HCT116 (cell line): ENCODE measurements around the gene AAK1. TPM values are rescaled to one million over a fixed set of nuclear protein-coding genes. Genes with fewer than 3 reads are reported as not detected.

Experiments used
- ATAC-seq: fragments of 200-7000 bp; cut with Tn5 transposase; 2 replicates; pipeline ENCODE4 v1.9.1; 2020; ENCODE audit warnings: mild to moderate bottlenecking, moderate library complexity
- BruUV-seq: library from RNA; stranded (reverse); fragments of 400-500 nt; replicated peaks from 2 replicates; lab custom pipeline; 2021; lab: Mats Ljungman, UMichigan
- CTCF ChIA-PET: fragments of 300-600 bp; sonication (Branson Sonifier 250); formaldehyde crosslinking; loops from one replicate; lab custom pipeline; 2021; ENCODE audit warnings: antibody characterized with exemption; lab: Charles Lee
- POLR2A ChIA-PET: fragments of 300-600, 350-600 bp; sonication (Branson Sonifier 250); formaldehyde crosslinking; loops from one replicate; lab custom pipeline; 2021; ENCODE audit warnings: antibody characterized with exemption; lab: Charles Lee
- RAD21 ChIA-PET, 2 experiments: fragments of 300-600 bp; sonication (Branson Sonifier 250); formaldehyde crosslinking; loops; one replicate each; lab custom pipeline; 2023; ENCODE audit warnings: low total read pairs in 2 of 2; ENCODE audit not compliant: uncharacterized antibody in 2 of 2, unreplicated experiment in 2 of 2, low non-redundant PET in 1 of 2; lab: Charles Lee
- DNase-seq: peaks from one replicate; pipeline ENCODE4 v3.0.0-alpha.2; 2010; ENCODE audit warnings: low read depth, low spot score
- H2AFZ ChIP-seq: fragments of 200-600 bp; shearing (Covaris generic), sonication (generic); 2 replicates; pipeline ENCODE4 v1.6.1; 2017; ENCODE audit warnings: low read depth, mixed run types, mixed read lengths, antibody characterized with exemption, low read length; ENCODE audit not compliant: poor library complexity, severe bottlenecking
- H3K27ac ChIP-seq: 2 replicates; pipeline ENCODE4 v1.5.1; 2012; ENCODE audit warnings: low read depth, low read length
- H3K27me3 ChIP-seq: fragments of 200-600 bp; sonication (generic); 2 replicates; pipeline ENCODE4 v1.6.1; 2016; ENCODE audit warnings: mixed run types, low read length, mixed read lengths; ENCODE audit not compliant: insufficient read depth
- H3K36me3 ChIP-seq, 2 experiments: fragments of 200-500 bp in 1 of 2; fragments of 200-600 bp in 1 of 2; sonication (Bioruptor generic) in 1 of 2; sonication (generic) in 1 of 2; 2 replicates each; pipeline versions ENCODE4 v1.5.1 to v1.6.1; 2014 to 2016; ENCODE audit warnings: low read length in 2 of 2, inconsistent platforms in 1 of 2, mixed read lengths in 1 of 2, mixed run types in 1 of 2; ENCODE audit not compliant: insufficient read depth in 2 of 2, control insufficient read depth in 1 of 2
- H3K4me1 ChIP-seq, 2 experiments: fragments of 200-600 bp in 1 of 2; sonication (generic) in 1 of 2; 2 replicates each; pipeline versions ENCODE4 v1.5.1 to v1.6.1; 2012 to 2017; ENCODE audit warnings: low read length in 2 of 2, inconsistent platforms in 1 of 2, mild to moderate bottlenecking in 1 of 2, mixed read lengths in 1 of 2, mixed run types in 1 of 2, moderate library complexity in 1 of 2; ENCODE audit not compliant: insufficient read depth in 2 of 2, control insufficient read depth in 1 of 2
- H3K4me2 ChIP-seq: fragments of 200-600 bp; sonication (generic); 2 replicates; pipeline ENCODE4 v1.6.1; 2017; ENCODE audit warnings: mixed run types, low read length, mixed read lengths
- H3K4me3 ChIP-seq, 2 experiments: fragments of 200-600 bp in 1 of 2; sonication (generic) in 1 of 2; replicated peaks in 1 of 2; 2 replicates each; pipeline ENCODE4 v1.5.1; 2011 to 2016; ENCODE audit warnings: low read length in 2 of 2, control low read depth in 1 of 2, low read depth in 1 of 2, mild to moderate bottlenecking in 1 of 2, mixed read lengths in 1 of 2, mixed run types in 1 of 2
- H3K79me2 ChIP-seq: fragments of 200-600 bp; sonication (generic); 2 replicates; pipeline ENCODE4 v1.6.1; 2017; ENCODE audit warnings: mild to moderate bottlenecking, mixed run types, low read length, moderate library complexity, mixed read lengths; ENCODE audit not compliant: insufficient read depth
- H3K9ac ChIP-seq: fragments of 200-600 bp; sonication (generic); 2 replicates; pipeline ENCODE4 v1.6.1; 2016; ENCODE audit warnings: low read length, mixed read lengths
- H3K9me2 ChIP-seq: fragments of 200-600 bp; sonication (generic), shearing (Covaris generic); 2 replicates; pipeline ENCODE4 v1.6.1; 2017; ENCODE audit warnings: mixed run types, mild to moderate bottlenecking, moderate library complexity; ENCODE audit not compliant: insufficient read depth
- H3K9me3 ChIP-seq, 2 experiments: fragments of 200-500 bp in 1 of 2; fragments of 200-600 bp in 1 of 2; sonication (Bioruptor generic) in 1 of 2; sonication (generic) in 1 of 2; 2 replicates each; pipeline ENCODE4 v1.6.1; 2014 to 2017; ENCODE audit warnings: low read length in 2 of 2, mixed read lengths in 2 of 2, inconsistent platforms in 1 of 2, low read depth in 1 of 2, mild to moderate bottlenecking in 1 of 2, mixed run types in 1 of 2, moderate library complexity in 1 of 2; ENCODE audit not compliant: control insufficient read depth in 1 of 2, insufficient read depth in 1 of 2
- H4K20me1 ChIP-seq: fragments of 200-600 bp; sonication (generic), shearing (Covaris generic); 2 replicates; pipeline ENCODE4 v1.6.1; 2017; ENCODE audit warnings: mixed run types, mild to moderate bottlenecking, moderate library complexity; ENCODE audit not compliant: insufficient read depth
- ATF3 ChIP-seq: IDR thresholded peaks from 2 replicates; pipeline ENCODE4 v1.6.1; 2012
- CTCF ChIP-seq, 3 experiments: fragments of 200-600 bp in 1 of 3; sonication (generic) in 1 of 3; IDR thresholded peaks in 2 of 3; conservative IDR thresholded peaks in 1 of 3; 2 replicates each; pipeline ENCODE4 v1.5.1; 2012 to 2017; ENCODE audit warnings: low read depth in 2 of 3, low read length in 2 of 3, antibody characterized with exemption in 1 of 3, borderline replicate concordance in 1 of 3, control low read depth in 1 of 3, mild to moderate bottlenecking in 1 of 3, mixed read lengths in 1 of 3, mixed run types in 1 of 3, moderate library complexity in 1 of 3; ENCODE audit not compliant: insufficient read depth in 1 of 3
- EGR1 ChIP-seq: IDR thresholded peaks from 2 replicates; pipeline ENCODE4 v1.6.1; 2012; ENCODE audit warnings: low read depth
- ELF1 ChIP-seq: IDR thresholded peaks from 2 replicates; pipeline ENCODE4 v1.6.1; 2012; ENCODE audit warnings: low read depth, borderline replicate concordance
- EZH2phosphoT487 ChIP-seq: fragments of 200-600 bp; IDR thresholded peaks from 2 replicates; pipeline ENCODE4 v1.6.1; 2018; ENCODE audit warnings: antibody characterized with exemption, borderline replicate concordance
- MAX ChIP-seq: IDR thresholded peaks from 2 replicates; pipeline ENCODE4 v1.6.1; 2012
- POLR2A ChIP-seq: IDR thresholded peaks from 2 replicates; pipeline ENCODE4 v1.7.0; 2011; ENCODE audit warnings: borderline replicate concordance; ENCODE audit not compliant: insufficient read depth, insufficient read length; ENCODE audit errors: extremely low read depth
- RAD21 ChIP-seq: IDR thresholded peaks from 2 replicates; pipeline ENCODE4 v1.6.1; 2012; ENCODE audit warnings: low read depth, mild to moderate bottlenecking
- SIN3A ChIP-seq: IDR thresholded peaks from 2 replicates; pipeline ENCODE4 v1.6.1; 2012; ENCODE audit warnings: low read depth
- SP1 ChIP-seq: IDR thresholded peaks from 2 replicates; pipeline ENCODE4 v1.6.1; 2012; ENCODE audit warnings: low read depth
- intact Hi-C: fragments of 100-400 bp; cut with micrococcal nuclease; formaldehyde crosslinking; loops from 2 replicates; pipeline ENCODE4 v1.10.0; 2022
- total RNA-seq: library from RNA; stranded (reverse); gene quantifications from one replicate; pipeline ENCODE4 v1.2.1, GENCODE V29; 2021; ENCODE audit not compliant: unreplicated experiment

The AAK1 gene
- total RNA-seq, 1 experiment from 2014 or later, result 32.0 TPM

GRCh38 chr2:69682525-69682924 is 39.0 kb upstream of the AAK1 start:
- CTCF ChIA-PET, result no interaction called here
- Histone ChIP-seq H3K9me2 (no peaks in the 10 kb centered on the region), H2AFZ (no peak overlapping the region), H4K20me1 (no peaks in the 10 kb centered on the region), H3K27me3 (no peaks in the 10 kb centered on the region), H3K36me3 (no peaks in the 10 kb centered on the region)
- TF ChIP-seq ATF3 (no peak), CTCF (IDR thresholded peaks at IDR 0.05 in 2 of 3, conservative IDR thresholded peaks at IDR 0.05 in 1 of 3; ENCODE audit: borderline replicate concordance in 1 of 3, insufficient read depth in 1 of 3, low read depth in 2 of 3, low read length in 2 of 3) (no peak), SIN3A (no peak), MAX (no peak), EGR1 (no peak), RAD21 (no peak), EZH2phosphoT487 (no peak), POLR2A (no peak), SP1 (no peak), ELF1 (no peak)
- TF ChIP-seq, all 23 proteins: peak for 0
- ATAC-seq, result no peak
- H3K9me3 ChIP-seq, result no peaks in the 10 kb centered on the region
- intact Hi-C loops, result no loop called here
- RAD21 ChIA-PET, result no interaction called here
- peaks cover 9 to 17% of the 10 kb centered on the region in 2 experiments for H3K4me1 ChIP-seq
- H3K4me3 ChIP-seq, result no peak overlapping the region
- POLR2A ChIA-PET, result no interaction called here
- no TSS peak for BruUV-seq
- H3K27ac ChIP-seq, result no peak overlapping the region
- no peak for DNase-seq
- H3K9ac ChIP-seq, result no peak overlapping the region
- no peaks in the 10 kb centered on the region for H3K79me2 ChIP-seq
- peak overlapping the region; percentile 36 for H3K4me2 ChIP-seq
